H1 (cell line): ENCODE results near the gene BCAS4. TPM values are rescaled to one million over a fixed set of nuclear protein-coding genes. Genes with fewer than 3 reads are reported as not detected.

Source experiments
- CTCF ChIA-PET: fragments of 300-600 bp; sonication (Branson Sonifier 250); formaldehyde crosslinking; loops from one replicate; lab custom pipeline; 2021; ENCODE audit not compliant: partially characterized antibody; lab: Charles Lee
- POLR2A ChIA-PET: fragments of 300-600 bp; sonication (Branson Sonifier 250); formaldehyde crosslinking; loops from one replicate; lab custom pipeline; 2021; ENCODE audit warnings: inconsistent platforms; ENCODE audit not compliant: partially characterized antibody; lab: Charles Lee
- DNase-seq, 2 experiments: peaks; one replicate each; pipeline versions ENCODE4 v3.0.0 to v3.0.0-alpha.2; 2010 to 2022; ENCODE audit warnings: low spot score in 2 of 2, low read depth in 1 of 2, mixed read lengths in 1 of 2
- FAIRE-seq: peaks from 2 replicates; lab custom pipeline; 2011; peaks lifted over from hg19 to GRCh38; lab: Jason Lieb, UNC
- H2AFZ ChIP-seq: 2 replicates; pipeline ENCODE4 v1.8.1; 2012; ENCODE audit warnings: low read length, inconsistent platforms
- H2AK5ac ChIP-seq: 2 replicates; pipeline ENCODE4 v1.6.1; 2013; ENCODE audit warnings: low read depth, low read length
- H2BK120ac ChIP-seq: replicated peaks from 2 replicates; pipeline ENCODE3; 2013; ENCODE audit warnings: low read depth, low read length, inconsistent platforms
- H2BK12ac ChIP-seq: 2 replicates; pipeline ENCODE4 v1.6.1; 2013; ENCODE audit warnings: low read depth, low read length
- H2BK15ac ChIP-seq: 2 replicates; pipeline ENCODE4 v1.6.1; 2013; ENCODE audit warnings: low read length
- H2BK20ac ChIP-seq: 2 replicates; pipeline ENCODE4 v1.6.1; 2013; ENCODE audit warnings: low read length
- H2BK5ac ChIP-seq: 2 replicates; pipeline ENCODE4 v1.6.1; 2013; ENCODE audit warnings: low read depth, low read length
- H3K14ac ChIP-seq: 2 replicates; pipeline ENCODE4 v1.6.1; 2013; ENCODE audit warnings: inconsistent platforms; ENCODE audit not compliant: insufficient read length
- H3K18ac ChIP-seq: 2 replicates; pipeline ENCODE4 v1.6.1; 2013; ENCODE audit warnings: low read length; ENCODE audit errors: extremely low read depth
- H3K23ac ChIP-seq: 2 replicates; pipeline ENCODE4 v1.6.1; 2013; ENCODE audit warnings: inconsistent platforms; ENCODE audit not compliant: insufficient read length
- H3K23me2 ChIP-seq: 2 replicates; pipeline ENCODE4 v1.6.1; 2013; ENCODE audit warnings: low read depth, low read length
- H3K27ac ChIP-seq: 2 replicates; pipeline ENCODE4 v1.6.1; 2011; ENCODE audit warnings: low read depth, low read length, inconsistent platforms
- H3K27me3 ChIP-seq, 4 experiments: replicated peaks in 1 of 4; 1 replicate in 1 of 4; 2 replicates in 3 of 4; pipeline versions ENCODE4 v1.6.1 to v1.8.1; 2011 to 2013; ENCODE audit warnings: low read length in 3 of 4, mild to moderate bottlenecking in 3 of 4, inconsistent platforms in 2 of 4, mixed read lengths in 2 of 4, moderate library complexity in 1 of 4; ENCODE audit not compliant: control insufficient read depth in 3 of 4, insufficient read depth in 3 of 4; ENCODE audit errors: extremely low read depth in 1 of 4
- H3K36me3 ChIP-seq, 4 experiments: 2 replicates each; pipeline versions ENCODE4 v1.6.1 to v1.8.1; 2011 to 2013; ENCODE audit warnings: mild to moderate bottlenecking in 4 of 4, low read length in 3 of 4, moderate library complexity in 2 of 4, control low read depth in 1 of 4, inconsistent platforms in 1 of 4; ENCODE audit not compliant: insufficient read depth in 4 of 4, control insufficient read depth in 2 of 4
- H3K4ac ChIP-seq: replicated peaks from 2 replicates; pipeline ENCODE3; 2013; ENCODE audit warnings: low read length, low read depth, mixed read lengths, inconsistent platforms; ENCODE audit not compliant: insufficient read length
- H3K4me1 ChIP-seq, 4 experiments: replicated peaks in 1 of 4; 1 replicate in 1 of 4; 2 replicates in 3 of 4; pipeline versions ENCODE4 v1.6.1 to v1.8.1; 2011 to 2013; ENCODE audit warnings: low read length in 3 of 4, inconsistent platforms in 2 of 4, mixed read lengths in 1 of 4; ENCODE audit not compliant: insufficient read depth in 4 of 4, control insufficient read depth in 3 of 4
- H3K4me2 ChIP-seq, 2 experiments: 2 replicates each; pipeline versions ENCODE4 v1.6.1 to v1.8.1; 2011 to 2013; ENCODE audit warnings: low read depth in 2 of 2, low read length in 2 of 2, control low read depth in 1 of 2, inconsistent platforms in 1 of 2, mild to moderate bottlenecking in 1 of 2; ENCODE audit not compliant: insufficient read depth in 1 of 2
- H3K4me3 ChIP-seq, 4 experiments: fragments of 200-600, 300-600 bp in 1 of 4; sonication (generic), shearing (Covaris generic), sonication (Bioruptor Twin) in 1 of 4; 2 replicates each; pipeline versions ENCODE4 v1.5.1 to v1.8.1; 2011 to 2016; ENCODE audit warnings: low read length in 4 of 4, low read depth in 3 of 4, control low read depth in 2 of 4, inconsistent platforms in 2 of 4, mild to moderate bottlenecking in 2 of 4, mixed read lengths in 1 of 4, moderate library complexity in 1 of 4; ENCODE audit not compliant: insufficient read depth in 2 of 4; ENCODE audit errors: extremely low read depth in 1 of 4
- H3K56ac ChIP-seq: replicated peaks from 2 replicates; pipeline ENCODE3; 2013; ENCODE audit warnings: low read depth, mild to moderate bottlenecking, mixed read lengths, low read length, inconsistent platforms; ENCODE audit not compliant: insufficient read length
- H3K79me1 ChIP-seq: 2 replicates; pipeline ENCODE4 v1.6.1; 2013; ENCODE audit warnings: low read depth, low read length, control low read depth
- H3K79me2 ChIP-seq, 2 experiments: 2 replicates each; pipeline versions ENCODE4 v1.6.1 to v1.8.1; 2012 to 2013; ENCODE audit warnings: low read length in 2 of 2, mild to moderate bottlenecking in 2 of 2, inconsistent platforms in 1 of 2; ENCODE audit not compliant: insufficient read depth in 2 of 2, control insufficient read depth in 1 of 2
- H3K9ac ChIP-seq, 4 experiments: replicated peaks in 1 of 4; 1 replicate in 1 of 4; 2 replicates in 3 of 4; pipeline versions ENCODE4 v1.6.1 to v1.8.1; 2011 to 2013; ENCODE audit warnings: low read depth in 3 of 4, low read length in 3 of 4, control low read depth in 2 of 4, mild to moderate bottlenecking in 2 of 4, moderate library complexity in 2 of 4, inconsistent platforms in 1 of 4; ENCODE audit errors: extremely low read depth in 1 of 4
- H3K9me3 ChIP-seq, 2 experiments: 2 replicates each; pipeline versions ENCODE4 v1.6.1 to v1.8.1; 2012 to 2013; ENCODE audit warnings: mild to moderate bottlenecking in 2 of 2, moderate library complexity in 2 of 2, control low read depth in 1 of 2, inconsistent platforms in 1 of 2, low read depth in 1 of 2, low read length in 1 of 2, mixed read lengths in 1 of 2; ENCODE audit not compliant: insufficient read depth in 2 of 2
- H4K20me1 ChIP-seq, 2 experiments: replicated peaks in 1 of 2; 2 replicates each; pipeline versions ENCODE3 to v1.8.1; 2011 to 2013; ENCODE audit warnings: inconsistent platforms in 2 of 2, low read length in 2 of 2, mild to moderate bottlenecking in 1 of 2; ENCODE audit not compliant: insufficient read depth in 2 of 2, control insufficient read depth in 1 of 2
- H4K5ac ChIP-seq: 2 replicates; pipeline ENCODE4 v1.6.1; 2013; ENCODE audit warnings: low read length, low read depth, mixed read lengths, inconsistent platforms; ENCODE audit not compliant: insufficient read length
- H4K8ac ChIP-seq: 2 replicates; pipeline ENCODE4 v1.8.0; 2013; ENCODE audit warnings: mild to moderate bottlenecking, moderate library complexity, low read length, inconsistent platforms; ENCODE audit not compliant: insufficient read depth; ENCODE audit errors: extremely low read depth
- H4K91ac ChIP-seq: replicated peaks from 2 replicates; pipeline ENCODE3; 2013; ENCODE audit warnings: low read length, mixed read lengths, inconsistent platforms; ENCODE audit not compliant: insufficient read length
- BACH1 ChIP-seq: IDR thresholded peaks from 2 replicates; pipeline ENCODE4 v1.6.1; 2012; ENCODE audit warnings: low read length, improper control_type of control experiment
- POLR2A ChIP-seq, 2 experiments: IDR thresholded peaks; 1 replicate in 1 of 2; 2 replicates in 1 of 2; pipeline ENCODE4 v1.6.1; 2011; ENCODE audit warnings: low read depth in 2 of 2, low read length in 2 of 2, mild to moderate bottlenecking in 2 of 2; ENCODE audit errors: control extremely low read depth in 1 of 2
- POLR2AphosphoS5 ChIP-seq: IDR thresholded peaks from 2 replicates; pipeline ENCODE4 v1.6.1; 2011; ENCODE audit warnings: low read depth, low read length
- WGBS, 2 experiments: shearing (Covaris generic) in 1 of 2; methylation state at CpG; one replicate each; pipeline versions ENCODE4 v1.1.6 to v1.1.7; 2013 to 2015; ENCODE audit warnings: low lambda C conversion rate in 2 of 2, mixed read lengths in 2 of 2, inconsistent platforms in 1 of 2, low coverage in 1 of 2, missing lambda C conversion rate in 1 of 2; ENCODE audit not compliant: insufficient replicate concordance in 2 of 2, insufficient coverage in 1 of 2, insufficient read length in 1 of 2; ENCODE audit errors: extremely low coverage in 1 of 2, missing lambda C conversion rate in 1 of 2; 5-methylcytosine and 5-hydroxymethylcytosine counted together
- polyA plus RNA-seq, 7 experiments: library from polyadenylated mRNA; depleted of rRNA in 3 of 7; stranded (reverse) in 5 of 7; unstranded in 2 of 7; fragments of >200 nt in 5 of 7; fragments of 200-250 nt in 2 of 7; gene quantifications; 1 replicate in 5 of 7; 2 replicates in 1 of 7; 4 replicates in 1 of 7; pipeline versions ENCODE4 v1.2.1 to v1.2.3, GENCODE V29; 2011 to 2013; ENCODE audit warnings: missing spikeins in 2 of 7, mixed read lengths in 2 of 7
- total RNA-seq: library from RNA; stranded (reverse); fragmentation: NEBNext Ultra II Directional; extraction: Animal tissue kit (Norgen Biotek cat#: 25700); gene quantifications from 2 replicates; pipeline ENCODE4 v1.2.1, GENCODE V29; 2021

Gene BCAS4
- total and polyA plus RNA-seq, 2 of the 8 experiments (the other 6 are each of a cell fraction or from before 2014, with no cell fraction given): 21.2 to 23.6 TPM

- Histone ChIP-seq H2BK120ac (no peak overlapping the region), H2BK5ac (no peak overlapping the region), H4K5ac (no peak overlapping the region), H3K14ac (no peak overlapping the region), H2BK20ac (no peak overlapping the region), H4K20me1 (peaks cover 10 to 12% of the 10 kb centered on the region in 2 experiments), H2AFZ (no peak overlapping the region), H2BK12ac (no peak overlapping the region), H3K79me1 (peaks cover 12% of the 10 kb centered on the region), H3K18ac (no peak overlapping the region), H3K4ac (no peak overlapping the region), H3K27me3 (no peaks in the 10 kb centered on the region), H4K8ac (no peak overlapping the region), H3K23ac (no peak overlapping the region), H3K36me3 (peaks cover 36 to 89% (median 65%) of the 10 kb centered on the region in 4 experiments), H4K91ac (no peak overlapping the region), H3K79me2 (peaks cover 0 to 48% of the 10 kb centered on the region in 2 experiments; a peak in 2 of 4 replicates), H3K4me1 (no peaks in the 10 kb centered on the region), H3K9ac (no peak overlapping the region), H3K56ac (no peak overlapping the region), H3K23me2 (no peaks in the 10 kb centered on the region), H3K27ac (no peak overlapping the region), H2BK15ac (no peak overlapping the region), H3K4me2 (no peak overlapping the region), H2AK5ac (no peak overlapping the region), H3K9me3 (no peaks in the 10 kb centered on the region), H3K4me3 (no peak overlapping the region)
- ChIA-PET POLR2A (interaction anchor here (1.0 kb wide), 1 partner anchor 9 kb away, joined by 3 read pairs; no protein-coding TSS in a partner anchor), CTCF (interaction anchor here (1.4 kb wide), 1 partner anchor 145 kb away, joined by 4 read pairs; no protein-coding TSS in a partner anchor)
- WGBS, 2 experiments: 90% methylated on average over 7 of the region's 7 CpGs; no CpG with 5 or more reads in 1 of the 2 experiments
- TF ChIP-seq POLR2AphosphoS5: peak; percentile 45; the same call in 1 of the 2 replicates
- peak in 1 of 2 experiments; percentile 40; a peak in 1 of 3 replicates for TF ChIP-seq POLR2A (IDR thresholded peaks at IDR 0.05; ENCODE audit: control extremely low read depth in 1 of 2, low read depth in 2 of 2, low read length in 2 of 2)
- no peak for TF ChIP-seq BACH1
- FAIRE-seq (no peak), DNase-seq (no peak)
Observed at GRCh38 chr20:50893620-50894019, 98.8 kb downstream of the BCAS4 start.
